AG04450 (cell line): ENCODE measurements around the gene CPNE5. TPM values are rescaled to one million over a fixed set of nuclear protein-coding genes. Genes with fewer than 3 reads are reported as not detected.

Source experiments
- CTCF ChIA-PET: fragments of 300-600, 350-600 bp; formaldehyde crosslinking; extraction: SDS; loops from one replicate; lab custom pipeline; 2022; ENCODE audit warnings: antibody characterized with exemption, inconsistent platforms; lab: Charles Lee
- POLR2A ChIA-PET: fragments of 350-600 bp; formaldehyde crosslinking; extraction: SDS; loops from one replicate; lab custom pipeline; 2021; ENCODE audit warnings: antibody characterized with exemption, inconsistent platforms; lab: Yijun Ruan, JAX
- DNase-seq: peaks from one replicate; pipeline ENCODE4 v3.0.0-alpha.2; 2011; ENCODE audit warnings: low read depth, low spot score
- H3K27ac ChIP-seq: one replicate; pipeline ENCODE4 v1.5.1; 2012; ENCODE audit warnings: low read depth, low read length, control low read depth
- H3K27me3 ChIP-seq: one replicate; pipeline ENCODE4 v1.6.0; 2012; ENCODE audit warnings: low read length; ENCODE audit not compliant: control insufficient read depth, insufficient read depth
- H3K4me3 ChIP-seq: 2 replicates; pipeline ENCODE4 v1.5.1; 2011; ENCODE audit warnings: mild to moderate bottlenecking, low read depth, low read length, control low read depth
- H3K9me3 ChIP-seq: 2 replicates; pipeline ENCODE4 v1.5.1; 2012; ENCODE audit warnings: low read length; ENCODE audit not compliant: control insufficient read depth, insufficient read depth
- CTCF ChIP-seq: IDR thresholded peaks from 2 replicates; pipeline ENCODE4 v1.5.1; 2011; ENCODE audit warnings: low read depth, low read length, control low read depth, inconsistent platforms
- polyA plus RNA-seq: library from polyadenylated mRNA; depleted of rRNA; stranded (reverse); fragments of >200 nt; gene quantifications from 2 replicates; pipeline ENCODE4 v1.2.3, GENCODE V29; 2011

CPNE5 gene
- polyA plus RNA-seq, 1 experiment: 0.10 TPM

DNA sequence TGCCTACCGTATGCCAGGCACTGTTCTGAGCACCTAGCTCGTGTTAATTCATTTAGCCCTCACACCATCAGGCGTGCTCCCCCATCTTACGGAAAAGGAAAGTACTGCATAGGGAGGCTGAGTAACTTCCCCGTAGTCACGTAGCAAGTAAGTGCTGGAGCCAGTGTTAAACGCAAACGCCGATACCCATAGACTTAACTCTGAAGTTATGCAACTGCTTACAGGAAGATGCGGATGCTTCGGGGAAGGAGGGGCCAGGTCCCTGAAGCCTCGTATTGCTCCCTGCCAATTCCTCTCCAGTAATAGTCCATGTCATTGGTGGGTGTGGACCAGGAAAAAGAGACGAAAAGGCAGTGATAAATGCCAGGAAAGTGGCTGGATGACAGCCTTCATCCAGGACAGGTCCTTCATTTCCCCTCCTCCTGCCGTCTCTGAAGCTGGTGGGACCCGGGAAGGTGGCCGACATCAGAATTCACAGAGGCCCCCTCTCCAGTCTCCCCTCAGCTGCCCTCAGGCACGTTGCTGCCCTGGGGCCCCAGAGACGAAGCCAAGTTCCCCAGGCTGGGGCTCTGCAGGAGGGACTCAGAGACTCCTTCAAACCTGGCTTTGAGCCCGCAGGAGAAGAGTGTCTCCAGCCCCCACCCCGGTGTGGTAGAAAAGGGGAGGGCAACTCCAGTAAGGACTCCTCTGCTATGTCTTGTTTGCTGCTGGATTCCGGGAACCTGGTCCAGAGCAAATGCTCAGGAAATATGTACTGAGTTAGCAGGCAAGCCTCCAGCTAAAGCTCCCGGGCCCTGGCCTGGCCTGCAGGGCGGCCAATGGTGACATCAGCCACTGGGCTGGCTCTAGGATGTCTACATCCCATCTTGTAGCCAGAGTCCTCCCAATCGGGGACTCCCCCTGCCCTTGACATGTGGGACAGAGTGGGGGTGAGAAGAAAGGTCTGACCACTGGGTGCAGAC lies 103.9 kb downstream of the CPNE5 start:
- peak overlapping the region; percentile 31 for H3K4me3 ChIP-seq
- DNase-seq: peak; percentile 63
- TF ChIP-seq CTCF: 0 out of 2 replicates have a peak, but pooled peaks have one; percentile 22
- CTCF ChIA-PET: interaction anchor here (1.2 to 1.8 kb wide), 2 partner anchors 31 to 120 kb away, joined by 4 to 5 read pairs; no protein-coding TSS in a partner anchor
- no peaks in the 10 kb centered on the region for H3K27me3 ChIP-seq
- no peaks in the 10 kb centered on the region for H3K9me3 ChIP-seq
- H3K27ac ChIP-seq: peak overlapping the region; percentile 75
- POLR2A ChIA-PET: interaction anchor here (0.8 kb wide), 1 partner anchor 57 kb away, joined by 3 read pairs; the partner anchor contains the start of gene CDKN1A

DNA sequence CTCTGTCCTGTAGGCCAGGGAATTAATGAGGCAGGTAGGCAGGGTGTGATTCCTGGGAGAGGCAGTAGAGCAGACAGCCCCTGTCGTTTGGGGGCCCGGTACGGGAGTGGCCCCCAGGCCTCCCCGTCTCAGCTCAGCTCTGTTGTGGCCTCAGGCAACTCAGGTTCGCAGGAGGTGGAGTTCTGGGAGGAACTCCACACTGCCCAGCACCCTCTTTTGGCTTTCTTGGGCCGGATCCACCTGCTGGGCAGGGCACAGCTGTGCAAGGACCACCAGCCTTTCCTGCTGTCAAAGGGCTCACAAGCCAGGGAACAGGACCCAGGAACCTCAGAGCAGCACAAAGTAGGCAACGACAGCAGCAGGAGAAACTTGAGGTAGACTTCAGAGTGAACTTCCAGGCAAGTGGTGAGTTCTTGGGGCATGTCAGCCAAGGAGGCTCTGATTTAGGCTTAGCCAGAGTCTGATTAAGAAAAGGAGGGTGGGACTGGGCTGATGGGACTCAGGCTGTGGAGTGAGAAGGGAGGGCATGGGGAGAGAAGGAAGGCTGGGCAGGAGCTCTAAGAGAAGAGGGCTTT lies 104.7 kb downstream of the CPNE5 start:
- peak overlapping the region; percentile 75 for H3K27ac ChIP-seq
- no peaks in the 10 kb centered on the region for H3K27me3 ChIP-seq
- POLR2A ChIA-PET: no interaction called here
- no peak for DNase-seq
- peak overlapping the region; percentile 31 for H3K4me3 ChIP-seq
- CTCF ChIA-PET: interaction anchor here (1.1 to 2.0 kb wide), 3 partner anchors 10 to 119 kb away, joined by 3 to 8 read pairs (median 5); no protein-coding TSS in a partner anchor
- TF ChIP-seq CTCF: no peak
- no peaks in the 10 kb centered on the region for H3K9me3 ChIP-seq

DNA sequence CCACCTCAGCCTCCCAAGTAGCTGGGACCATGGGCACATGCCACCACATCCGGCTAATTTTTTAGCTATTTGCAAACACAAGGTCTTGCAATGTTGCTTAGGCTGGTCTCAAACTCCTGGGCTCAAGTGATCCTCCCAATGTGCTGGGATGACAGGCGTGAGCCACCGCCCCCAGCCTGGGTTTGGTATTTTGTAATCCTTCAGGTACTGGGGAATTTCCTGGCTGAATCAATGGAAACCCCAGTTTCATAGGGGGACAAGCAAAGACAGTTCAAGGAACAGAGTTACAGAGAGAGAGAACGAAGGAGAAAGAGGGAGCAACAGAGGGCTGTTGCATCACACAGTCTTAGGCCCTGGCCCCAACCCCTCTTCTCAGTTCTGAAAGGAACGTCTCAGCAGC lies 105.9 kb downstream of the CPNE5 start:
- Histone ChIP-seq H3K27ac (no peak overlapping the region), H3K4me3 (no peak overlapping the region), H3K27me3 (no peaks in the 10 kb centered on the region), H3K9me3 (no peaks in the 10 kb centered on the region)
- no peak for DNase-seq
- ChIA-PET POLR2A (no interaction called here), CTCF (interaction anchor here (1.1 to 2.0 kb wide), 2 partner anchors 9 to 10 kb away, joined by 3 to 8 read pairs; no protein-coding TSS in a partner anchor)
- no peak for TF ChIP-seq CTCF

DNA sequence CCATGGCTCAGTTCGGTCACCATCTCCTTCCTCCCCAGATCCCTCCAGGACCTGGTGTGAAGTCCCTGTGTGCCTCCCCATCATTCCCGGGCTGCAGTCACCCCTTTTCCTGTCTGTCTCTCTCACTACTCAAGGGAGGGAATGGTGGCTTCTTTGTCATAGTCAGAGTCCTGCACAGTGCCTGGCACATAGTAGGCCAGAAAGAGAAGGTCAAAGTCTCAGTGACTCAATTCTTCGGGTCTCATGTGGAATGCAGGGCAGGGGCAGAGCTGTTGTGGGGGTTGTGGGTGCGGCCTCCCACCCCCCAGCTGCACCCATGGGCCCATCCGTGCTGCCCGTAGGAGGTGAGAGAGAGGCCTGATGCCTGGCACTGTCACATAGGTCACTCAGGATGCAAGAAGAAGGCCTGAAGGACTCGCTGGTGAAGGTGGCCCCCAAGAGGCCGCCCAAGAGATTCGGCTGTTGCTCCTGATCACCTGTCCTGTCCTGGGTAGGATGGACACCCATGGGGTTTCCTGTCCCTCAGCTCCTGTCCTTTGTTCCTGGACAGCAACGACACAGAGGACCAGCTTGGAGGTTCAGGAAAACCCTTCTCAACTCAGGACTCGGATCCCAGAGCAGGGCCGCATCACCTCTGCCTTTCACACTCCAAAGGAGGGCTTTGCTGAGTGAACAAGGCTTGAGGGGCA lies 107.5 kb downstream of the CPNE5 start:
- no peak for DNase-seq
- Histone ChIP-seq H3K27me3 (no peaks in the 10 kb centered on the region), H3K27ac (no peak overlapping the region), H3K4me3 (no peak overlapping the region), H3K9me3 (no peaks in the 10 kb centered on the region)
- no peak for TF ChIP-seq CTCF
- ChIA-PET POLR2A (no interaction called here), CTCF (interaction anchor here (2.0 kb wide), 1 partner anchor 27 kb away, joined by 11 read pairs; no protein-coding TSS in a partner anchor)
